PC-9 (cell line): ENCODE results near the gene EAF2. TPM values are rescaled to one million over a fixed set of nuclear protein-coding genes. Genes with fewer than 3 reads are reported as not detected.
A peak's percentile ranks its signal among the peaks of the same experiment; 100 is the strongest.

ENCODE experiments used
- BruUV-seq: library from RNA; stranded (reverse); fragments of 400-500 nt; replicated peaks from 2 replicates; lab custom pipeline; 2021; lab: Mats Ljungman, UMichigan
- CTCF ChIA-PET: fragments of 300-600 bp; sonication (Branson Sonifier 250); formaldehyde crosslinking; loops from one replicate; lab custom pipeline; 2022; ENCODE audit warnings: antibody characterized with exemption; lab: Charles Lee
- POLR2A ChIA-PET: fragments of 300-600 bp; sonication (Branson Sonifier 250); formaldehyde crosslinking; loops from one replicate; lab custom pipeline; 2022; ENCODE audit warnings: antibody characterized with exemption; ENCODE audit not compliant: unreplicated experiment; lab: Charles Lee
- DNase-seq, 2 experiments: peaks; one replicate each; pipeline versions ENCODE4 v3.0.0 to v3.0.0-alpha.2; 2015 to 2022; ENCODE audit warnings: mixed read lengths in 1 of 2
- H2AFZ ChIP-seq: fragments of 200-600 bp; sonication (generic); 2 replicates; pipeline ENCODE4 v1.8.1; 2017; ENCODE audit warnings: antibody characterized with exemption
- H3F3A ChIP-seq: fragments of 200-600 bp; sonication (generic); 2 replicates; pipeline ENCODE4 v1.8.1; 2017; ENCODE audit warnings: antibody characterized with exemption, mild to moderate bottlenecking, low read depth; ENCODE audit not compliant: insufficient read depth
- H3K27ac ChIP-seq: fragments of 200-600 bp; sonication (generic); 2 replicates; pipeline ENCODE4 v1.6.1; 2016; ENCODE audit warnings: mixed run types
- H3K27me3 ChIP-seq: fragments of 200-600 bp; sonication (generic); 2 replicates; pipeline ENCODE4 v1.6.1; 2016; ENCODE audit warnings: low read depth, mixed run types; ENCODE audit not compliant: insufficient read depth
- H3K36me3 ChIP-seq: fragments of 200-600 bp; sonication (generic); 2 replicates; pipeline ENCODE4 v1.6.1; 2016; ENCODE audit warnings: low read depth, mixed run types
- H3K4me1 ChIP-seq: fragments of 200-600 bp; sonication (generic); replicated peaks from 2 replicates; pipeline ENCODE4 v1.6.1; 2016; ENCODE audit warnings: mixed run types; ENCODE audit not compliant: insufficient read depth
- H3K4me2 ChIP-seq: fragments of 200-600 bp; sonication (generic); 2 replicates; pipeline ENCODE4 v1.6.1; 2017; ENCODE audit warnings: mixed run types
- H3K4me3 ChIP-seq: fragments of 200-600 bp; sonication (generic); 2 replicates; pipeline ENCODE4 v1.6.1; 2016; ENCODE audit warnings: mixed run types
- H3K79me2 ChIP-seq: fragments of 200-600 bp; sonication (generic); 2 replicates; pipeline ENCODE4 v1.6.1; 2017; ENCODE audit warnings: low read depth, mixed run types
- H3K9me2 ChIP-seq: fragments of 200-600 bp; sonication (generic); 2 replicates; pipeline ENCODE4 v1.8.1; 2017; ENCODE audit warnings: mild to moderate bottlenecking; ENCODE audit not compliant: insufficient read depth
- H3K9me3 ChIP-seq: fragments of 200-600 bp; sonication (generic); 2 replicates; pipeline ENCODE4 v1.8.1; 2016; ENCODE audit warnings: low read depth; ENCODE audit not compliant: insufficient read depth
- H4K20me1 ChIP-seq: fragments of 200-600 bp; sonication (generic); 2 replicates; pipeline ENCODE4 v1.8.1; 2017; ENCODE audit not compliant: insufficient read depth
- CTCF ChIP-seq: fragments of 200-600 bp; sonication (generic); conservative IDR thresholded peaks from 2 replicates; pipeline ENCODE4 v1.6.1; 2017; ENCODE audit warnings: mixed run types, antibody characterized with exemption, mild to moderate bottlenecking, moderate library complexity
- EZH2 ChIP-seq: fragments of 200-600 bp; sonication (generic); IDR thresholded peaks from 2 replicates; pipeline ENCODE4 v1.8.0; 2017; ENCODE audit warnings: antibody characterized with exemption, low read depth
- intact Hi-C: fragments of 100-400 bp; cut with micrococcal nuclease; formaldehyde crosslinking; loops from one replicate; pipeline ENCODE4 v1.10.0; 2022; ENCODE audit not compliant: unreplicated experiment
- total RNA-seq: library from RNA; stranded (reverse); gene quantifications from 2 replicates; pipeline ENCODE4 v1.2.3, GENCODE V29; 2021

EAF2 gene
- total RNA-seq, 1 experiment from 2014 or later: 2.0 TPM

GRCh38 chr3:121918779-121919483 lies 83.9 kb downstream of the EAF2 start:
- H3K4me1 ChIP-seq: peaks cover 11% of the 10 kb centered on the region; the same call in 1 of the 2 replicates
- TF ChIP-seq CTCF (no peak), EZH2 (no peak)
- no peak overlapping the region for H3K27ac ChIP-seq
- H3K9me2 ChIP-seq: no peaks in the 10 kb centered on the region
- no peaks in the 10 kb centered on the region for H3K79me2 ChIP-seq
- H3K36me3 ChIP-seq: no peaks in the 10 kb centered on the region
- DNase-seq: peak; percentile 69 to 82
- POLR2A ChIA-PET: interaction anchor here (0.6 kb wide), 2 partner anchors 24 to 164 kb away, joined by 3 to 4 read pairs; no protein-coding TSS in a partner anchor
- H3K27me3 ChIP-seq: no peaks in the 10 kb centered on the region
- no peaks in the 10 kb centered on the region for H3F3A ChIP-seq
- TSS peak; percentile 59 for BruUV-seq
- no peaks in the 10 kb centered on the region for H4K20me1 ChIP-seq
- peak overlapping the region; percentile 23; the same call in 1 of the 2 replicates for H3K4me3 ChIP-seq
- CTCF ChIA-PET: interaction anchor here (1.6 kb wide), 1 partner anchor 77 kb away, joined by 6 read pairs; no protein-coding TSS in a partner anchor
- no peaks in the 10 kb centered on the region for H3K9me3 ChIP-seq
- 0 out of 2 replicates have a peak overlapping the region, but pooled peaks have one; percentile 64 for H2AFZ ChIP-seq
- peak overlapping the region; percentile 31 for H3K4me2 ChIP-seq
- intact Hi-C loops: loop anchor here (2.0 kb wide), 1 partner anchor 24 kb away; no protein-coding TSS in a partner anchor

GRCh38 chr3:121924734-121925133 lies 89.7 kb downstream of the EAF2 start:
- BruUV-seq: no TSS peak
- no peaks in the 10 kb centered on the region for H3K79me2 ChIP-seq
- ChIA-PET POLR2A (no interaction called here), CTCF (no interaction called here)
- H4K20me1 ChIP-seq: no peaks in the 10 kb centered on the region
- H3F3A ChIP-seq: no peaks in the 10 kb centered on the region
- TF ChIP-seq CTCF (no peak), EZH2 (no peak)
- H3K27ac ChIP-seq: no peak overlapping the region
- no peaks in the 10 kb centered on the region for H3K36me3 ChIP-seq
- no peaks in the 10 kb centered on the region for H3K4me1 ChIP-seq
- intact Hi-C loops: no loop called here
- DNase-seq: no peak
- H3K9me2 ChIP-seq: no peaks in the 10 kb centered on the region
- H3K4me2 ChIP-seq: no peak overlapping the region
- no peaks in the 10 kb centered on the region for H3K9me3 ChIP-seq
- no peak overlapping the region for H3K4me3 ChIP-seq
- H2AFZ ChIP-seq: no peak overlapping the region
- H3K27me3 ChIP-seq: no peaks in the 10 kb centered on the region

- ChIA-PET POLR2A (no interaction called here), CTCF (no interaction called here)
- DNase-seq: no peak
- no peaks in the 10 kb centered on the region for H3K79me2 ChIP-seq
- H3K4me1 ChIP-seq: no peaks in the 10 kb centered on the region
- no peak overlapping the region for H3K4me2 ChIP-seq
- H2AFZ ChIP-seq: no peak overlapping the region
- no peaks in the 10 kb centered on the region for H3F3A ChIP-seq
- H3K9me3 ChIP-seq: no peaks in the 10 kb centered on the region
- H3K27me3 ChIP-seq: no peaks in the 10 kb centered on the region
- no peak overlapping the region for H3K27ac ChIP-seq
- no peaks in the 10 kb centered on the region for H3K9me2 ChIP-seq
- no TSS peak for BruUV-seq
- intact Hi-C loops: no loop called here
- TF ChIP-seq CTCF (no peak), EZH2 (no peak)
- no peaks in the 10 kb centered on the region for H4K20me1 ChIP-seq
- H3K4me3 ChIP-seq: no peak overlapping the region
- H3K36me3 ChIP-seq: no peaks in the 10 kb centered on the region
These were observed 91.4 kb downstream of the EAF2 start for GRCh38 chr3:121926380-121926779.

Other genes with a start within 250 kb of the EAF2 start
- not detected in 2 replicates for gene FBXO40, start 241.8 kb upstream of the EAF2 start, total RNA-seq
- gene HCLS1, start 174.3 kb upstream of the EAF2 start, total RNA-seq: 2.2 and 2.6 TPM in 2 replicates
- gene GOLGB1, start 85.5 kb upstream of the EAF2 start, total RNA-seq: 60.8 and 73.1 TPM in 2 replicates
- 14.6 and 14.8 TPM in 2 replicates for gene IQCB1, start 149 bp upstream of the EAF2 start, total RNA-seq
- 1.1 and 2.8 TPM in 2 replicates for gene SLC15A2, start 59.2 kb downstream of the EAF2 start, total RNA-seq
- gene ILDR1, start 187.0 kb downstream of the EAF2 start, total RNA-seq: 4.2 and 5.1 TPM in 2 replicates
- not detected in 2 replicates for gene CD86, start 220.2 kb downstream of the EAF2 start, total RNA-seq